Measurements from ENCODE around the gene HABP4.

Gene HABP4

DNA sequence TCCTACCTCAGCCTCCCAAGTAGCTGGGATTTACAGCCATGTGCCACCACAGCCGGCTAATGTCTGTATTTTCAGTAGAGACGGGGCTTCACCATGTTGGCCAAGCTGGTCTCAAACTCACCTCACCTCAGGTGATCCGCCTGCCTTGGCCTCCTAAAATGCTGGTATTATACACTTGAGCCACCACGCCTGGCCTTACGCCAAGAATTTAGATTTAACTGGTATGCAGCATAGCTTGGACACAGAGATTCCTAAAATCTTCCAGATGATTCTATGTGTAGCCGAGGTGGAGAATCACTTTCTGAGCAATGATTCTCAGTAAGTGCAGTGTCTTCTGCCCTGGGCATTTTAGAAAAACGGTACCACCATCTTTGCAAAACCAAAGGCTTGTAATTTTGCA lies 74.1 kb downstream of the HABP4 start:
- DNase-seq: no peak

GRCh38 chr9:96524764-96525163 lies 74.8 kb downstream of the HABP4 start:
- no peak for DNase-seq

GRCh38 chr9:96532173-96532572 lies 82.2 kb downstream of the HABP4 start:
- DNase-seq: no peak

GRCh38 chr9:96540106-96540505 lies 90.1 kb downstream of the HABP4 start:
- DNase-seq: no peak
